H9 (cell line): ENCODE data around the gene PRR29. TPM values are rescaled to one million over a fixed set of nuclear protein-coding genes. Genes with fewer than 3 reads are reported as not detected.

ENCODE experiments used
- DNase-seq: peaks from one replicate; pipeline ENCODE4 v3.0.0-alpha.2; 2017
- H2AFZ ChIP-seq: one replicate; pipeline ENCODE4 v1.6.1; 2013; ENCODE audit warnings: mild to moderate bottlenecking, low read length, control low read depth, moderate library complexity
- H2AK5ac ChIP-seq: 2 replicates; pipeline ENCODE4 v1.6.1; 2013; ENCODE audit warnings: low read length, control low read depth, mixed read lengths; ENCODE audit not compliant: insufficient read length
- H2BK120ac ChIP-seq: one replicate; pipeline ENCODE4 v1.6.1; 2013; ENCODE audit warnings: low read depth, mild to moderate bottlenecking, low read length, control low read depth, inconsistent platforms; ENCODE audit not compliant: poor library complexity, severe bottlenecking
- H2BK12ac ChIP-seq: 2 replicates; pipeline ENCODE4 v1.6.1; 2013; ENCODE audit warnings: low read length, control low read depth, mixed read lengths, low read depth; ENCODE audit not compliant: insufficient read length
- H2BK15ac ChIP-seq: 2 replicates; pipeline ENCODE4 v1.6.1; 2013; ENCODE audit warnings: low read depth, low read length, control low read depth
- H2BK20ac ChIP-seq: one replicate; pipeline ENCODE4 v1.6.1; 2013; ENCODE audit warnings: low read depth, mild to moderate bottlenecking, low read length, control low read depth, inconsistent platforms; ENCODE audit not compliant: poor library complexity, severe bottlenecking
- H2BK5ac ChIP-seq: 2 replicates; pipeline ENCODE4 v1.6.1; 2013; ENCODE audit warnings: low read length, control low read depth, mixed read lengths; ENCODE audit not compliant: insufficient read length
- H3K14ac ChIP-seq: 2 replicates; pipeline ENCODE4 v1.6.1; 2013; ENCODE audit warnings: low read length, control low read depth; ENCODE audit not compliant: insufficient read depth
- H3K18ac ChIP-seq: 2 replicates; pipeline ENCODE4 v1.6.1; 2013; ENCODE audit warnings: low read depth, mild to moderate bottlenecking, mixed read lengths, low read length, control low read depth; ENCODE audit not compliant: insufficient read length
- H3K23ac ChIP-seq: 2 replicates; pipeline ENCODE4 v1.6.1; 2013; ENCODE audit warnings: low read length, control low read depth, mixed read lengths, low read depth; ENCODE audit not compliant: insufficient read length
- H3K23me2 ChIP-seq: 2 replicates; pipeline ENCODE4 v1.6.1; 2013; ENCODE audit warnings: low read depth, mild to moderate bottlenecking, mixed read lengths, low read length, control low read depth; ENCODE audit not compliant: insufficient read length, poor library complexity, severe bottlenecking
- H3K27ac ChIP-seq: 2 replicates; pipeline ENCODE4 v1.5.1; 2013; ENCODE audit warnings: low read length, control low read depth, mixed read lengths, low read depth; ENCODE audit not compliant: insufficient read length
- H3K27me3 ChIP-seq: 2 replicates; pipeline ENCODE4 v1.6.1; 2013; ENCODE audit warnings: low read length, control low read depth, inconsistent platforms; ENCODE audit not compliant: insufficient read depth
- H3K4ac ChIP-seq: 2 replicates; pipeline ENCODE4 v1.6.1; 2013; ENCODE audit warnings: low read depth, mild to moderate bottlenecking, control low read depth, inconsistent platforms, low read length, moderate library complexity
- H3K4me1 ChIP-seq: 2 replicates; pipeline ENCODE4 v1.6.1; 2013; ENCODE audit warnings: low read length, control low read depth, inconsistent platforms; ENCODE audit not compliant: insufficient read depth
- H3K4me2 ChIP-seq: 2 replicates; pipeline ENCODE4 v1.6.1; 2013; ENCODE audit warnings: low read length, control low read depth, mixed read lengths; ENCODE audit not compliant: insufficient read length, insufficient read depth
- H3K56ac ChIP-seq: 2 replicates; pipeline ENCODE4 v1.6.1; 2013; ENCODE audit warnings: low read depth, mild to moderate bottlenecking, mixed read lengths, low read length, control low read depth; ENCODE audit not compliant: insufficient read length
- H3K79me1 ChIP-seq: 2 replicates; pipeline ENCODE4 v1.6.1; 2013; ENCODE audit warnings: low read depth, mild to moderate bottlenecking, moderate library complexity, low read length, control low read depth, inconsistent platforms; ENCODE audit not compliant: insufficient read depth, poor library complexity, severe bottlenecking
- H3K79me2 ChIP-seq: 2 replicates; pipeline ENCODE4 v1.6.1; 2013; ENCODE audit warnings: low read length, control low read depth, inconsistent platforms; ENCODE audit not compliant: insufficient read depth
- H3K9ac ChIP-seq: 2 replicates; pipeline ENCODE4 v1.6.1; 2013; ENCODE audit warnings: low read length, control low read depth, mixed read lengths; ENCODE audit not compliant: insufficient read length; ENCODE audit errors: extremely low read depth
- H3K9me3 ChIP-seq: one replicate; pipeline ENCODE4 v1.6.1; 2013; ENCODE audit warnings: low read depth, low read length, inconsistent platforms; ENCODE audit not compliant: control insufficient read depth
- H3T11ph ChIP-seq: one replicate; pipeline ENCODE4 v1.6.1; 2013; ENCODE audit warnings: mild to moderate bottlenecking, low read length, control low read depth, inconsistent platforms
- H4K20me1 ChIP-seq: one replicate; pipeline ENCODE4 v1.6.1; 2013; ENCODE audit not compliant: control insufficient read depth, insufficient read length, insufficient read depth
- H4K5ac ChIP-seq: 2 replicates; pipeline ENCODE4 v1.6.1; 2013; ENCODE audit warnings: low read depth, mild to moderate bottlenecking, mixed read lengths, low read length, control low read depth; ENCODE audit not compliant: insufficient read length
- H4K8ac ChIP-seq: replicated peaks from 2 replicates; pipeline ENCODE4 v1.6.1; 2013; ENCODE audit warnings: low read length, control low read depth, mixed read lengths, low read depth; ENCODE audit not compliant: insufficient read length
- H4K91ac ChIP-seq: 2 replicates; pipeline ENCODE4 v1.6.1; 2013; ENCODE audit warnings: low read depth, mild to moderate bottlenecking, moderate library complexity, mixed read lengths, low read length, control low read depth; ENCODE audit not compliant: insufficient read length
- H3K27ac Mint-ChIP-seq, 3 experiments: 2 replicates in 2 of 3; 3 replicates in 1 of 3; pipeline ENCODE4 v1.8.0; 2020 to 2021; ENCODE audit warnings: mixed read lengths in 3 of 3, mild to moderate bottlenecking in 1 of 3, moderate library complexity in 1 of 3
- H3K27me3 Mint-ChIP-seq: 2 replicates; pipeline ENCODE4 v1.8.0; 2021; ENCODE audit warnings: low read depth, mild to moderate bottlenecking, moderate library complexity, mixed read lengths
- H3K36me3 Mint-ChIP-seq, 3 experiments: 2 replicates in 2 of 3; 3 replicates in 1 of 3; pipeline ENCODE4 v1.8.0; 2020 to 2021; ENCODE audit warnings: low read depth in 3 of 3, mixed read lengths in 3 of 3; ENCODE audit not compliant: insufficient read depth in 1 of 3
- H3K4me1 Mint-ChIP-seq, 2 experiments: 2 replicates each; pipeline ENCODE4 v1.8.0; 2020; ENCODE audit warnings: mixed read lengths in 2 of 2
- H3K4me3 Mint-ChIP-seq, 2 experiments: 2 replicates in 1 of 2; 3 replicates in 1 of 2; pipeline ENCODE4 v1.8.0; 2020 to 2021; ENCODE audit warnings: mild to moderate bottlenecking in 2 of 2, mixed read lengths in 2 of 2, moderate library complexity in 1 of 2
- H3K9me3 Mint-ChIP-seq, 2 experiments: 2 replicates in 1 of 2; 3 replicates in 1 of 2; pipeline ENCODE4 v1.8.0; 2020; ENCODE audit warnings: mild to moderate bottlenecking in 2 of 2, mixed read lengths in 2 of 2, moderate library complexity in 1 of 2
- CTCF ChIP-seq: fragments of 200-600 bp; sonication (generic); conservative IDR thresholded peaks from 3 replicates; pipeline ENCODE4 v1.8.0; 2021; ENCODE audit warnings: antibody characterized with exemption, mild to moderate bottlenecking
- WGBS: extraction: QIAGEN DNeasy Blood & Tissue Kit; methylation state at CpG from one replicate; pipeline ENCODE4 v1.1.7; 2013; ENCODE audit warnings: missing lambda C conversion rate, low lambda C conversion rate, mixed read lengths; ENCODE audit not compliant: insufficient read length; ENCODE audit errors: extremely low coverage; 5-methylcytosine and 5-hydroxymethylcytosine counted together
- total RNA-seq: library from RNA; stranded (reverse); gene quantifications from 2 replicates; pipeline ENCODE4 v1.2.1, GENCODE V29; 2021

PRR29 gene
- total RNA-seq, 1 experiment from 2014 or later = 0.87 TPM

DNA sequence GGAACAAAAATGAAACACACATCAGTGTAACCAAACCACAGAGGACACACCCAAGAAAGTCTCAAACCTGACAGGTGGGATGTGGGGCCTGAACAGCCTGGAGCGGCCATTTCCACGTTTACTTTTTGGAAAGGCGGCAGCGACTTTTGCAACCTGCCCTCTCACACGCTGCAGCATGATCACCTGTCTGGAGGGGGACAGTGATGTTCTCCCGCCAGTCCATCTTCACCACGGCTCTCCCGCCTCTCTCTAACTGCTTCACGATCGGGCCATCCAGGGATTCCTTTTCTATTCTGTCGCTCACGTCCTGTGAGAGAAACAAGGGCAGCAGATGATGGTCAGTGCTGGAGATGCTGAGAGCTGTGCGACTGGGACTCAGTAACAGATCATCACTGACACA is 47.0 kb downstream of the PRR29 start:
- H3K27ac Mint-ChIP-seq = no peak overlapping the region
- no peak overlapping the region for H3K4me2 ChIP-seq
- no peak overlapping the region for H3K9ac ChIP-seq
- no peaks in the 10 kb centered on the region for H3K79me1 ChIP-seq
- no peak overlapping the region for H3K4ac ChIP-seq
- no peak overlapping the region for H3K23ac ChIP-seq
- H3T11ph ChIP-seq = no peak overlapping the region
- no peak for TF ChIP-seq CTCF
- H3K27me3 Mint-ChIP-seq = no peaks in the 10 kb centered on the region
- H4K5ac ChIP-seq = no peak overlapping the region
- no peak overlapping the region for H2BK120ac ChIP-seq
- no peak overlapping the region for H2AK5ac ChIP-seq
- no peak overlapping the region for H2BK12ac ChIP-seq
- no peak overlapping the region for H2AFZ ChIP-seq
- peaks cover 0 to 12% (median 1%) of the 10 kb centered on the region in 3 experiments; a peak in 2 of 7 replicates for H3K36me3 Mint-ChIP-seq
- H3K56ac ChIP-seq = no peak overlapping the region
- no peak overlapping the region for H2BK5ac ChIP-seq
- H3K14ac ChIP-seq = no peak overlapping the region
- no peak overlapping the region for H2BK15ac ChIP-seq
- no peak overlapping the region for H3K27ac ChIP-seq
- peaks cover 0 to 2% of the 10 kb centered on the region in 2 experiments; a peak in 1 of 4 replicates for H3K4me1 Mint-ChIP-seq
- H2BK20ac ChIP-seq = no peak overlapping the region
- H3K18ac ChIP-seq = no peak overlapping the region
- no peak for DNase-seq
- WGBS = no CpG with 5 or more reads among the region's 13 CpGs
- no peaks in the 10 kb centered on the region for H3K79me2 ChIP-seq
- no peaks in the 10 kb centered on the region for H3K23me2 ChIP-seq
- no peaks in the 10 kb centered on the region for H3K27me3 ChIP-seq
- H3K4me3 Mint-ChIP-seq = no peak overlapping the region
- H3K4me1 ChIP-seq = no peaks in the 10 kb centered on the region
- no peaks in the 10 kb centered on the region for H3K9me3 ChIP-seq
- H4K20me1 ChIP-seq = no peaks in the 10 kb centered on the region
- no peaks in the 10 kb centered on the region for H3K9me3 Mint-ChIP-seq
- H4K91ac ChIP-seq = no peak overlapping the region
- H4K8ac ChIP-seq = no peak overlapping the region
